HepG2 (cell line): ENCODE results near the gene CDR2L. TPM values are rescaled to one million over a fixed set of nuclear protein-coding genes. Genes with fewer than 3 reads are reported as not detected.

Experiments
- polyA plus RNA-seq, 8 experiments: library from polyadenylated mRNA; depleted of rRNA in 3 of 8; stranded (reverse) in 7 of 8; unstranded in 1 of 8; fragments of >200 nt; fragmentation: Illumina TruSeq in 4 of 8; extraction: Trizol in 4 of 8; gene quantifications; 2 replicates each; pipeline versions ENCODE4 v1.2.1 to v1.2.3, GENCODE V29; 2011 to 2016; ENCODE audit warnings: low read depth in 4 of 8, missing spikeins in 1 of 8, mixed read lengths in 1 of 8; ENCODE audit not compliant: insufficient read depth in 1 of 8
- small RNA-seq, 3 experiments: library from RNA; depleted of rRNA; stranded (forward); fragments of <200 nt; gene quantifications; one replicate each; pipeline ENCODE3, GENCODE V24; 2012; ENCODE audit warnings: low read depth in 2 of 3, low replicate concordance in 1 of 3; ENCODE audit not compliant: insufficient read length in 3 of 3, insufficient read depth in 2 of 3
- total RNA-seq, 5 experiments: library from RNA; depleted of rRNA; stranded (reverse); fragments of >200 nt; fragmentation: Illumina TruSeq; extraction: Trizol; gene quantifications; 2 replicates each; pipeline ENCODE4 v1.2.3, GENCODE V29; 2016; ENCODE audit warnings: low read depth in 1 of 5

Gene CDR2L
- total and polyA plus RNA-seq, 2 of the 13 experiments (the other 11 are each of a cell fraction or from before 2014, with no cell fraction given), result 1.9 to 2.1 TPM

Small RNA genes within 50 kb of the gene (small RNA-seq; reads per million reads assigned to genes)
- gene RN7SL573P (0 reads per million in 3 experiments), gene RNU6-362P (0 reads per million in 3 experiments)

Other genes starting within 250 kb of the CDR2L start
- 138 and 169 TPM in 2 replicates for gene NHERF1, start 239.0 kb upstream of the CDR2L start, total RNA-seq (2016; rRNA removed; fragmentation: Illumina TruSeq; extraction: Trizol)
- 266 and 269 TPM in 2 replicates for gene NHERF1, start 239.0 kb upstream of the CDR2L start, polyA plus RNA-seq (2011; rRNA removed)
- 37.6 and 44.2 TPM in 2 replicates for gene NAT9, start 211.3 kb upstream of the CDR2L start, total RNA-seq (2016; rRNA removed; fragmentation: Illumina TruSeq; extraction: Trizol)
- 39.7 and 49.8 TPM in 2 replicates for gene NAT9, start 211.3 kb upstream of the CDR2L start, polyA plus RNA-seq (2011; rRNA removed)
- 0.11 TPM in 1 of 2 replicates, not detected in the other for gene GRIN2C, start 127.7 kb upstream of the CDR2L start, total RNA-seq (2016; rRNA removed; fragmentation: Illumina TruSeq; extraction: Trizol)
- 0.03 and 0.07 TPM in 2 replicates for gene GRIN2C, start 127.7 kb upstream of the CDR2L start, polyA plus RNA-seq (2011; rRNA removed)
- gene FDXR, start 114.6 kb upstream of the CDR2L start, total RNA-seq (2016; rRNA removed; fragmentation: Illumina TruSeq; extraction: Trizol), result 99.0 and 116 TPM in 2 replicates
- 23.4 and 27.7 TPM in 2 replicates for gene FDXR, start 114.6 kb upstream of the CDR2L start, polyA plus RNA-seq (2011; rRNA removed)
- 0.11 TPM in 1 of 2 replicates, not detected in the other for gene FADS6, start 94.0 kb upstream of the CDR2L start, total RNA-seq (2016; rRNA removed; fragmentation: Illumina TruSeq; extraction: Trizol)
- gene FADS6, start 94.0 kb upstream of the CDR2L start, polyA plus RNA-seq (2011; rRNA removed), result 0.11 and 0.20 TPM in 2 replicates
- 0.04 TPM in 1 of 2 replicates, not detected in the other for gene USH1G, start 64.4 kb upstream of the CDR2L start, total RNA-seq (2016; rRNA removed; fragmentation: Illumina TruSeq; extraction: Trizol)
- gene USH1G, start 64.4 kb upstream of the CDR2L start, polyA plus RNA-seq (2011; rRNA removed), result not detected in 2 replicates
- gene OTOP2, start 63.4 kb upstream of the CDR2L start, total RNA-seq (2016; rRNA removed; fragmentation: Illumina TruSeq; extraction: Trizol), result not detected in 2 replicates
- gene OTOP2, start 63.4 kb upstream of the CDR2L start, polyA plus RNA-seq (2011; rRNA removed), result not detected in 2 replicates
- not detected in 2 replicates for gene OTOP3, start 51.7 kb upstream of the CDR2L start, total RNA-seq (2016; rRNA removed; fragmentation: Illumina TruSeq; extraction: Trizol)
- not detected in 2 replicates for gene OTOP3, start 51.7 kb upstream of the CDR2L start, polyA plus RNA-seq (2011; rRNA removed)
- 1.7 and 2.1 TPM in 2 replicates for gene HID1, start 14.9 kb upstream of the CDR2L start, total RNA-seq (2016; rRNA removed; fragmentation: Illumina TruSeq; extraction: Trizol)
- gene HID1, start 14.9 kb upstream of the CDR2L start, polyA plus RNA-seq (2011; rRNA removed), result 10.6 and 17.1 TPM in 2 replicates
- 68.9 and 101 TPM in 2 replicates for gene MRPL58, start 25.0 kb downstream of the CDR2L start, total RNA-seq (2016; rRNA removed; fragmentation: Illumina TruSeq; extraction: Trizol)
- 39.7 and 44.9 TPM in 2 replicates for gene MRPL58, start 25.0 kb downstream of the CDR2L start, polyA plus RNA-seq (2011; rRNA removed)
- 428 and 565 TPM in 2 replicates for gene ATP5PD, start 59.3 kb downstream of the CDR2L start, total RNA-seq (2016; rRNA removed; fragmentation: Illumina TruSeq; extraction: Trizol)
- gene ATP5PD, start 59.3 kb downstream of the CDR2L start, polyA plus RNA-seq (2011; rRNA removed), result 151 and 158 TPM in 2 replicates
- 27.5 and 28.3 TPM in 2 replicates for gene KCTD2, start 59.6 kb downstream of the CDR2L start, total RNA-seq (2016; rRNA removed; fragmentation: Illumina TruSeq; extraction: Trizol)
- 32.6 and 35.2 TPM in 2 replicates for gene KCTD2, start 59.6 kb downstream of the CDR2L start, polyA plus RNA-seq (2011; rRNA removed)
- 0.42 and 0.69 TPM in 2 replicates for gene SLC16A5, start 100.3 kb downstream of the CDR2L start, total RNA-seq (2016; rRNA removed; fragmentation: Illumina TruSeq; extraction: Trizol)
- gene SLC16A5, start 100.3 kb downstream of the CDR2L start, polyA plus RNA-seq (2011; rRNA removed), result 5.6 and 10.9 TPM in 2 replicates
- 4.2 and 4.4 TPM in 2 replicates for gene ARMC7, start 122.3 kb downstream of the CDR2L start, total RNA-seq (2016; rRNA removed; fragmentation: Illumina TruSeq; extraction: Trizol)
- gene ARMC7, start 122.3 kb downstream of the CDR2L start, polyA plus RNA-seq (2011; rRNA removed), result 3.9 and 5.1 TPM in 2 replicates
- 31.4 and 48.6 TPM in 2 replicates for gene NT5C, start 144.1 kb downstream of the CDR2L start, total RNA-seq (2016; rRNA removed; fragmentation: Illumina TruSeq; extraction: Trizol)
- 42.8 and 42.9 TPM in 2 replicates for gene NT5C, start 144.1 kb downstream of the CDR2L start, polyA plus RNA-seq (2011; rRNA removed)
- 237 and 256 TPM in 2 replicates for gene JPT1, start 166.9 kb downstream of the CDR2L start, total RNA-seq (2016; rRNA removed; fragmentation: Illumina TruSeq; extraction: Trizol)
- 32.1 and 43.3 TPM in 2 replicates for gene JPT1, start 166.9 kb downstream of the CDR2L start, polyA plus RNA-seq (2011; rRNA removed)
- gene SUMO2, start 195.3 kb downstream of the CDR2L start, total RNA-seq (2016; rRNA removed; fragmentation: Illumina TruSeq; extraction: Trizol), result 553 and 842 TPM in 2 replicates
- gene SUMO2, start 195.3 kb downstream of the CDR2L start, polyA plus RNA-seq (2011; rRNA removed), result 252 and 337 TPM in 2 replicates
- gene NUP85, start 218.0 kb downstream of the CDR2L start, total RNA-seq (2016; rRNA removed; fragmentation: Illumina TruSeq; extraction: Trizol), result 122 and 124 TPM in 2 replicates
- 79.4 and 89.1 TPM in 2 replicates for gene NUP85, start 218.0 kb downstream of the CDR2L start, polyA plus RNA-seq (2011; rRNA removed)